ENCODE data around the gene SORBS2.

The SORBS2 gene

GRCh38 chr4:185671496-185671895 lies 140.5 kb downstream of the SORBS2 start:
- DNase-seq (ENCODE audit: low read depth): no peak

- DNase-seq (ENCODE audit: low read depth): no peak
Measured at GRCh38 chr4:185671066-185671465, 140.9 kb downstream of the SORBS2 start.

- DNase-seq (ENCODE audit: low read depth): no peak
Measured at GRCh38 chr4:185669288-185669687, 142.7 kb downstream of the SORBS2 start.

DNA sequence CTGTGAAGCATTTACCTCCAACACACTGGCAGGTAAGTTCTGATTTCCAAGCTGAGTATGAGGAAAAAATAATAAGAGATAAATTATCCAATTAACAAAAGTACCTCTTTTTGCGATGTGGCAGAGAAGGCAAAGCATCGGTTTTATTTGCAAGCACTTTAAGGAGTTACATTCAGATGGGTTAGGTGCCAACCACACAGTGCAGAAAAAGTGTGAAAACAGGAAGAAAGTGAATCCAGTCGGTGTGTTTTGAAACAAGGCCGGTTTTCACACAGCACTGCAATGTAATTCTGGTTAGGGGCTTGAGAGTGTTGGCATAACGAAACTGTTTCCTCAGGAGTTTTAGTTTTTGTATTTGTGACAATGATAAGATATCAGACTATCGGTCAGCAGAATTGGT lies 145.8 kb downstream of the SORBS2 start:
- no peak for DNase-seq (ENCODE audit: low read depth)

DNA sequence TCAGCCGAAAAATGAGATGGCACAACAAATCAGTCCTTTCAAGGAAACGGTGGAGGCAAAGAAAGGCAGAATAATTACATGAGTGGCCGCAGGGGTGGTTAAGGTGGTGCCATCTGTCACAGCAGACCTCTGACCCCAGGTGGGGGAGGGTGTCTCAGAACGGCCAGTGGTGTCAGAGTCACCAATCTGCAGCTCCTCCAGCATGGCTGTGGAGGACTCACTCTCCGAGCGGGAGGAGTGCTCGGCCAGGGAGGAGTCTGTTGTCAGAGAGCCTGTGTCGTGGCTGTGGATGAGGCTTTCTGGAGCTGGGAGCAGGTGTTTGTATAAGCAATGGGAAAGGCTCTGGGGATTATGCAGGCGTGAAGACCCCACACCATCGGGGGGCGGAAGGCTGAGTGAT lies 146.3 kb downstream of the SORBS2 start:
- no peak for DNase-seq (ENCODE audit: low read depth)

GRCh38 chr4:185664481-185664880 lies 147.5 kb downstream of the SORBS2 start:
- DNase-seq (ENCODE audit: low read depth): no peak

DNA sequence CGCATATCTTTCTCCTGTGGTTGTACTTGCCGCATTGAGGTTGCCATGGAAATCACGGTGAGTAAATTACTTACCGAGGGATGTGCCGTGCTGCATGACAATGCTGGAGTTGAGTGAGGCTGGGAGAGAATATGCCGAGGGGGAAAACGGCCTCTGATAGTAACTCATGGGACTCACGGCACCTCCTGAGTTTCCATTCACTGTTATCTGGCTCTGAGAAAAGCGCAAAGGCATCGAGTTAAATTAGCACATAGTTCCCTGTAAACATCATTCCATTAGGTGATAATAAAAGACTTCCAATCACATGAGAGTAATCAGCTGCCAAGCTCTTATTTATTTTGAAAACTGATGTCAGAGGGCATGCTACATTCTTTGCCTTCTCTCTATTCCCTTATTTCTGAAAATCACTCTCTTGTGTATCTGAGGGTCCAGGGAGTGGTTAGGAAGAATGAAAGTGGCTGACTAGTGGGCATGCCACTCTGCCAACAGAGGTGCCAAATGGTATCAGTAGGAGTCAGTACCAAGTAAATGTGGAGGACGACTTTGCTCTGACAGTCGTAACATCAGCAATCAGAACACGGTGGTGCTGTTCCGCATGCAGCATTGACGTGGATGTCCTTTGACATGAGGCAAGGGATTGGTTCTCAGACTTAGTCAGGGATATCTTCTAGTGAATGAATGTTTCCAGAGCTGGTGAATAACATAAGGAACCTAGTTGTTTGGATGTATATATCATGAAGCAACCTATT lies 149.8 kb downstream of the SORBS2 start:
- no peak for DNase-seq (ENCODE audit: low read depth)

GRCh38 chr4:185660340-185660739 lies 151.7 kb downstream of the SORBS2 start:
- DNase-seq (ENCODE audit: low read depth): no peak

DNA sequence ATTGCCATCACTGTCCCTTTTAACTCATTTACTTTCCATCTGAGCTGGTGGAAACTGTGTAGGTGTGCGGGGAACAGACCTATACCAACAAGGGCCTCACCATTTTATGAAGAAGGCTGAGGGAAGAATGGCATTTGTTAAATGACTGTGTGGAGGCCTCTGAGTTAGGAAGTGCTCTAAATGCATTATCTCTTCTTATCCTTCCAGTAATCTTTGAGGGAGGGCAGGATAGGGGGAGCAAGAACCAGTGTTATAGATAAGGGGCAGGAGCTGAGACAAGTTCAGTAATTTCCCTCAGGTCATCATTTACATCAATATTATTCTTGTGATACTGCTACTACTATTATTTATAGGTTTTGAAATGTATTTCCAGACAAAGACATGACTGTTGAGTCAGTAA lies 154.3 kb downstream of the SORBS2 start:
- no peak for DNase-seq (ENCODE audit: low read depth)

GRCh38 chr4:185657183-185657582 lies 154.8 kb downstream of the SORBS2 start:
- no peak for DNase-seq (ENCODE audit: low read depth)

DNA sequence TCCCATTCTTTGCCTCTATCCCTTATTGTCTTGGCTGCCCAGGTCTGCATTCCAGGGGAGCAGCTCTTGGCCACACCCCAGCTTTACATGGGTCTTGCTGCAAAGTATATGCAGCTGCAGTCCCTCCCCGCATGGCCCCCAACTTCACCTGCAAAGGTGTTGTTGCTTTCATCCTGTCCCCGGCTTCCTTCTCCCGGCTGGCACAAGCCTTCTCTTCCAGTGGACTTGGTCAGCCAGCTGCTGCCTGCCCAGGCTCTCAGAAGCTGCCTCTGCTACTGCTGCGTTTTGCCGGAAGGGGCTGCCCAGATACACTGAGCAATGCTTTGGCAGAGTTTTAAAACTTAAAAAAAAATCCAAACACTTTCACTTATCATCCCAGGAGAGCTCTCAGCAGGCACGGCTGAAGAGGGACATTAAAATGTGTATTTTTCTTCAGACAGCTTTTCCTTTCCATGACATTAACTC lies 155.5 kb downstream of the SORBS2 start:
- DNase-seq (ENCODE audit: low read depth): no peak

DNA sequence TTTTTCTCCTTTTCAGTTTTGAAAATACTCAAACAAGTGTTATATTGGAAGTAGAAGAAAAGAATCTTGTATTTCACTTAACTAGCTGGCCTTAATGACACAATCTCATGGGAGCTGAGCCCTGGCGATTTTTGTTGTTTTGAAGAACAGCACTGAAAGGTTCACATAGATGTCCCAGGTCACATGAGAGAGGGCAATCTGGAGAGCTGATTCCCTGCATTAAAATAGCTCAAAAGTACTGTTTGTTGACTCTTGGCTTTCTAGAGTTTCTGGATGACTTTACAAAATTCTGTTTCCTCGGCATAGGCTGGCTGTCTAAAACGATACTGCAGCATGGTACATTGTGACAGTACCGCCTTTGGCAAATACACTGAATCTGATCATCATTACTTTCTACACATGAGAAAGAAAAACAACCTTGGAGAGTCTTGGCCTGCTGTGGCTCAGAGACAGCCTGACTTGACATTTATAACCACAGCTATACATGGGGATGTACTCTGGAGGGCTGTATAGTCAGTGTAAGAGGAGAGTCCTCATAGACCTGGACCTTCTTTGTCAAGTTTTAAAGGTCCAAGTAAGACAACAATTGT lies 156.9 kb downstream of the SORBS2 start:
- DNase-seq (ENCODE audit: low read depth): no peak

- no peak for DNase-seq (ENCODE audit: low read depth)
Measured at GRCh38 chr4:185654311-185654710, 157.7 kb downstream of the SORBS2 start.

GRCh38 chr4:185651851-185652250 lies 160.1 kb downstream of the SORBS2 start:
- no peak for DNase-seq (ENCODE audit: low read depth)

DNA sequence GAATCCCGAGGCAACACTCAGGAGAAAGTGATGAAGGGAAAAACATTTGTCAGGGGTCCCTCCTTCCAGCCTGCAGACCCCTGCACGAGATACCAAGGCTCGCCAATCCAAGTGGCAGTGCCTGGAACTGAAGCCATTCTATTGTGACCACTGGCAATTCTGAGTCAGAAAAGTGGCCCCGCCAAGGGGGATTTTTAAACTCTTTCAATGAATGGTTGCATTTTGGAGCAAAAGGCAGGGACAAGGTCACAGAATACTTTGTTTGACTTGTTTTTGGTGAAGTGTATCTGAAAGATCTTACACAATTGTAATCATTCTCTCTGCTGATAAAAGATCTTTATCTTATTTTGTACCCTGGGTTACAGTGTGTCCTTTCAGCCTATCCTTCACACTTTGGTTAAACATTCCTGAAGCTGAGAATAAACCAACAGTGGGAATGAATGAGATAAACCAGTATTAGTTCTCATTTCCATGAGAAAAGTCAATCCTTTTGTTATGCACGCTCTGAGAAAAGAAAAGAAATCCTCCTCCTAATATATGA lies 160.8 kb downstream of the SORBS2 start:
- no peak for DNase-seq (ENCODE audit: low read depth)

DNA sequence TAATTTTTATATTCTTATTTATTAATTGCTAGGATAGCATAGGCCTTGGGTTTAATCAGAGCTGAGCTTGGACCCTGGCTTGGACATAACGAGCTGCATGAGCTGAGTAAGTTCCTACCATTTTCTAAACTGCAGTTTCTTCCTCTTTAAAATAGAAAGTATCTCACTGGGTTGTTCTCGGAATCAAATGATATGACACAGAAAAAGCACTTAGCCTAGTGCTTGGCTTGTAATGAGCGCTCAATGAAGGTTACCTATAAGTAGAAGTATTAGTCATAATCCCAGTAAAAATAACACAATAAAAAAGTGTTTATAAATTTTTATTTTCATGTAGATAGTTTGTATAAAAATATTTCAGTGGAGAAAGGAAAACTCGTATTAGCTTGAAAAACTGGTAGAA lies 163.4 kb downstream of the SORBS2 start:
- no peak for DNase-seq (ENCODE audit: low read depth)

DNA sequence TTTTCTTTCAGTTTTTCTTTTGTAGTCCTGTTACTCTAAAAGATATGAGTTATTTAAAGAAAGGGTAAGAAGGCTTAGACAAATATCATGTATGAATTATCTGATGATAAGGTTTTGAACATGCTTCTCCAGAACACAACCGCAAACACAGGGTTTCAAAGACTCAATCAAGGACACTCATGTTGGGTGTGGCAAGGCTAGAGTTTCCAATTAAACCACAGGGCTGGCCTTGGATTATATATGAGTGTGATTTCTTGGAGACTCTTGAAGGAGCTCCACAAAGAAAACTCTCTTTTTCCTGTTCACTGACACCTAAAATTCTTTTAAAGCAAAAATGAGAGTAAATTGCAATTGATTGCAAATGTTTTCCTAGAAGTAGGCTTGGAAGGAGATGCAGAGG lies 166.6 kb downstream of the SORBS2 start:
- DNase-seq (ENCODE audit: low read depth): no peak

GRCh38 chr4:185644408-185644807 lies 167.6 kb downstream of the SORBS2 start:
- no peak for DNase-seq (ENCODE audit: low read depth)

DNA sequence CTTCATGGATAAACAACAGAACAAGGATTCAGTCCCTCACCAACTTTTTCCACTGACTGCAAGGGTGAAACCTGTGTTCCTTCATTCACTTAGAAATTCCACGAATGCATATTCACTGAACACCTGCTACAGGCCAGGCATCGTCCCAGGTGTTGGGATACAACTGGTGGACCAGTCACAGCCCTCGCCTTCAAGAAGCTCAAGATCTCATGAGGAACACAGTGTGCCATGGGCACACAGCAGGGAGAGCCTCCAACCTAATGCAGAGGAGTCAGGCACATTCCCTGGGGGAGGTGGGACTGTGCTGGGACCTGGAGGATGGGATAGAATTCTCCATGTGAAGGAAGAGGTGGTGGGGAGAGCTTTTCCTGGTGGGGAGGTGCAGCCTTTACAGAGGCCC lies 169.1 kb downstream of the SORBS2 start:
- no peak for DNase-seq (ENCODE audit: low read depth)

DNA sequence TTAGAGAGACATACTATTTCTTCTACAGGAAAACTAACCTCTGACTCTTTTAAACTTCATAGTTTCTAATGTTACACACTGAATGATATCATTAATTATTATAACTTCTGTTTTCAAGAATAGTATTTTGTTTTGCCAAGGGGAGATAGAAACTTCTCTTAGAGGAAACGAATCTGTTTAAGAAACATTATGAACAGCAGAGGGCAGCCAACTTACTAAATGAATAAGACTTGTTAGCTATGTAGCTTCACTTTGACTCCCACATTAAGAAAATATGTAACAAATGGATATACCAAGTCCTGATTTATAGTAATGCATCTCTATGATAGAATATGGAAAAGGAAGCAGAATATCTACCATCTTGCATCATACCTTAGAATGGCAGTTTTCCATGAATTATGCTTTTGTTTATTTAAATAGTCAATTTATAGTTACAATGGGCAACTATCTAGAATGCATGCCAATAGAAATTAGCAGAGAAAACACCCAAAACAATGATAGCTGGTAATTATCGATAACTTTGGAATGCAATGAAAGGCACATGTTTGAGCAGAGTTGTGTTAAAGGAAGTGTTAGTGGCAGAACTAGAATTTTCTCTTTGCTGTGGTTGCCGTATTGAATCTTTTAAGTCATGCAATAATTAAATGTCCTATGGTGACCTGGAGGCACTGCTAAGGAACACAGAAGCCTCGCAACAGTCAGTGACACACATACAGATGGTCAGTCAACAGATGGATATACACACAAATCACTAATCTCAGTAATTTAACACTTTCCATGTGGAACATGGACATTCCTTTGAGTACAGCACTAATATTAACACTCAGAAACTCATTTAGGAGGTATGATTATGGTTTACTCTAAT lies 171.0 kb downstream of the SORBS2 start:
- no peak for DNase-seq (ENCODE audit: low read depth)

DNA sequence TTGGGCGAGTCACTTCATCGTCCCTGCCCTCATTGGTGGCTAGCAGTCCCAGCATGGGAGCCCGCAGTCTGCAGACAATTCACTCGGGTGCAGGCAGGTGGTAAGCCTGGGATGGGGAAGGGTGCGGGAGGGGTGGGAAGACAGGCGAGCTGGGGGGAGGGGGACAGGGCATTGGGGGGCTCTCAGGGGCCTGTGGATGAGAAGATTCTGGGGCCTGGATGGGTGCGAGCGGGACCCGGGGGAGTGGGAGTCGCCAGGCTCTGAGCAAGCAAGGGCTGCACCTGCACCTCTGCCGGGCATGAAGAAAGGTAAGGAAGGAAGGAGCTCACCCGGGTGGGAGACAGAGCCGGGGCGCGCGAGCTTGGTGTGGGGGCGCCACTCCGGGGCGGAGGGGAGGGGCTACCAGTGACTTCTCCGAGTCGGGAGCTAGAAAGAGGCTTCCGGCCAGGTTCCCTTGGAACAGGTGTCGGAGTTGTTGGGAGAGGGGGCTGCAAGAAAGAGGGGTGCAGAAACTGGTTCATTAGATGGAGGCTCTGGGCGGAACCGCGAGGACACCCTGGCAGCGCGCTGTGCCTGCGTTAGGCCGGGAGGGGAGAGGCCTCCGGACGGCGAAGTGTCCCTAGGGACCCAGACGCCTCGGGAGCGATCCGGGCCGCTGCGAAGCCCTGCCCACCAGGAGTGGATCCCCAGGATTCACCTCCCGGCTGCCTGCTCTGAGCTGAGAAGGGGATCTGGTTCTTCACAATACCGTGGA lies 173.3 kb downstream of the SORBS2 start:
- DNase-seq (ENCODE audit: low read depth): no peak

GRCh38 chr4:185638093-185638492 lies 173.9 kb downstream of the SORBS2 start:
- DNase-seq (ENCODE audit: low read depth): no peak

Measured in stimulated activated CD4-positive, alpha-beta T cell treated with anti-CD3 and anti-CD28 coated beads, Interleukin-2, amount 100 ng/mL, for 4 hours (primary cell).